HL-60 (cell line): ENCODE results near the gene PDYN.

Experiments
- DNase-seq, 2 experiments: peaks; one replicate each; pipeline ENCODE4 v3.0.0-alpha.2; 2010 to 2020; ENCODE audit warnings: low read depth in 1 of 2, low spot score in 1 of 2
- H3K27ac ChIP-seq: fragments of 250-450 bp; sonication (Bioruptor Pico); replicated peaks from 2 replicates; pipeline ENCODE4 v1.5.1; 2020; ENCODE audit warnings: mild to moderate bottlenecking, moderate library complexity
- H3K27me3 ChIP-seq: fragments of 250-450 bp; sonication (Bioruptor Pico); 2 replicates; pipeline ENCODE4 v1.5.1; 2021; ENCODE audit warnings: mild to moderate bottlenecking, moderate library complexity; ENCODE audit not compliant: insufficient read depth, poor library complexity, severe bottlenecking
- H3K4me3 ChIP-seq: replicated peaks from 2 replicates; pipeline ENCODE4 v1.5.1; 2011; ENCODE audit warnings: mild to moderate bottlenecking, control low read depth, low read length; ENCODE audit not compliant: insufficient read depth
- CTCF ChIP-seq: IDR thresholded peaks from one replicate; pipeline ENCODE4 v1.5.1; 2011; ENCODE audit warnings: low read length, control low read depth, inconsistent platforms; ENCODE audit not compliant: insufficient read depth
- GABPA ChIP-seq: IDR thresholded peaks from 2 replicates; pipeline ENCODE4 v1.6.1; 2012; ENCODE audit warnings: low read depth
- POLR2AphosphoS5 ChIP-seq: IDR thresholded peaks from 2 replicates; pipeline ENCODE4 v1.6.1; 2012; ENCODE audit warnings: low read depth
- REST ChIP-seq: IDR thresholded peaks from 2 replicates; pipeline ENCODE4 v1.6.1; 2012; ENCODE audit warnings: low read depth; ENCODE audit not compliant: insufficient replicate concordance
- SPI1 ChIP-seq: IDR thresholded peaks from 2 replicates; pipeline ENCODE4 v1.6.1; 2012; ENCODE audit warnings: low read depth, mild to moderate bottlenecking, borderline replicate concordance

PDYN gene

GRCh38 chr20:2000285-2000684 lies 6.4 kb upstream of the PDYN start:
- TF ChIP-seq SPI1 (peak; percentile 81), GABPA (no peak), POLR2AphosphoS5 (no peak), CTCF (no peak)
- peak; percentile 14 to 69 for DNase-seq
- Histone ChIP-seq H3K27me3 (no peaks in the 10 kb centered on the region), H3K27ac (no peak overlapping the region), H3K4me3 (no peak overlapping the region)

GRCh38 chr20:1998715-1999114 lies 4.9 kb upstream of the PDYN start:
- Histone ChIP-seq H3K4me3 (no peak overlapping the region), H3K27ac (no peak overlapping the region), H3K27me3 (peaks cover 13% of the 10 kb centered on the region)
- no peak for DNase-seq
- TF ChIP-seq GABPA = no peak
- no peak for TF ChIP-seq POLR2AphosphoS5
- TF ChIP-seq SPI1 = no peak
- TF ChIP-seq CTCF = no peak
- TF ChIP-seq REST = no peak

- peaks cover 17% of the 10 kb centered on the region for H3K27me3 ChIP-seq
- no peak overlapping the region for H3K27ac ChIP-seq
- no peak for DNase-seq
- no peak for TF ChIP-seq SPI1
- TF ChIP-seq POLR2AphosphoS5 = no peak
- TF ChIP-seq REST = no peak
- no peak for TF ChIP-seq CTCF
- TF ChIP-seq GABPA = no peak
- H3K4me3 ChIP-seq = no peak overlapping the region
These were observed 4.3 kb upstream of the PDYN start for GRCh38 chr20:1998193-1998520.

- no peak for DNase-seq
- TF ChIP-seq REST (no peak), CTCF (no peak), POLR2AphosphoS5 (no peak), SPI1 (no peak), GABPA (no peak)
- H3K4me3 ChIP-seq = no peak overlapping the region
- H3K27me3 ChIP-seq = peaks cover 19% of the 10 kb centered on the region
- H3K27ac ChIP-seq = no peak overlapping the region
These were observed 3.8 kb upstream of the PDYN start for GRCh38 chr20:1997483-1998192.
